H1 (cell line): Measurements from ENCODE around the gene ELOA.

Experiments used
- ATF3 ChIP-seq: IDR thresholded peaks from 2 replicates; pipeline ENCODE4 v1.6.1; 2011; ENCODE audit warnings: low read depth, mild to moderate bottlenecking, low read length; ENCODE audit not compliant: insufficient read depth
- BACH1 ChIP-seq: IDR thresholded peaks from 2 replicates; pipeline ENCODE4 v1.6.1; 2012; ENCODE audit warnings: low read length, improper control_type of control experiment
- BRCA1 ChIP-seq: IDR thresholded peaks from 2 replicates; pipeline ENCODE4 v1.6.1; 2012; ENCODE audit warnings: low read depth, low read length, improper control_type of control experiment
- CEBPB ChIP-seq: IDR thresholded peaks from 2 replicates; pipeline ENCODE4 v1.6.1; 2012; ENCODE audit warnings: low read depth, low read length
- HDAC2 ChIP-seq, 2 experiments: fragments of 300-600 bp in 1 of 2; sonication (generic) in 1 of 2; IDR thresholded peaks; 2 replicates each; pipeline ENCODE4 v1.6.1; 2011 to 2012; ENCODE audit warnings: low read depth in 2 of 2, low read length in 2 of 2, mild to moderate bottlenecking in 2 of 2, moderate library complexity in 2 of 2, borderline replicate concordance in 1 of 2, inconsistent platforms in 1 of 2
- JUN ChIP-seq: IDR thresholded peaks from 2 replicates; pipeline ENCODE4 v1.6.1; 2011; ENCODE audit warnings: low read depth, mild to moderate bottlenecking, improper control_type of control experiment, low read length
- MAFK ChIP-seq: IDR thresholded peaks from 2 replicates; pipeline ENCODE4 v1.6.1; 2012; ENCODE audit warnings: low read depth, mild to moderate bottlenecking, improper control_type of control experiment, low read length
- POLR2A ChIP-seq, 2 experiments: IDR thresholded peaks; 1 replicate in 1 of 2; 2 replicates in 1 of 2; pipeline ENCODE4 v1.6.1; 2011; ENCODE audit warnings: low read depth in 2 of 2, low read length in 2 of 2, mild to moderate bottlenecking in 2 of 2; ENCODE audit errors: control extremely low read depth in 1 of 2
- POLR2AphosphoS5 ChIP-seq: IDR thresholded peaks from 2 replicates; pipeline ENCODE4 v1.6.1; 2011; ENCODE audit warnings: low read depth, low read length
- RAD21 ChIP-seq, 2 experiments: IDR thresholded peaks in 1 of 2; conservative IDR thresholded peaks in 1 of 2; 2 replicates each; pipeline ENCODE4 v1.6.1; 2011; ENCODE audit warnings: low read depth in 2 of 2, low read length in 2 of 2, improper control_type of control experiment in 1 of 2, inconsistent platforms in 1 of 2, mild to moderate bottlenecking in 1 of 2, moderate library complexity in 1 of 2
- RNF2 ChIP-seq: fragments of 200-900, 300-1000 bp; sonication (generic); IDR thresholded peaks from 2 replicates; pipeline ENCODE4 v1.7.1; 2016; ENCODE audit warnings: borderline replicate concordance, low read depth, mild to moderate bottlenecking, antibody characterized with exemption, low read length; ENCODE audit not compliant: poor library complexity, severe bottlenecking; ENCODE audit errors: missing control alignments
- SRF ChIP-seq: IDR thresholded peaks from 2 replicates; pipeline ENCODE4 v1.6.1; 2011; ENCODE audit warnings: mild to moderate bottlenecking, low read depth, low read length, moderate library complexity
- YY1 ChIP-seq: IDR thresholded peaks from 2 replicates; pipeline ENCODE4 v1.6.1; 2011; ENCODE audit warnings: low read depth, mild to moderate bottlenecking, low read length
- TF ChIP-seq, protein P1 (sequence below), 3 experiments: IDR thresholded peaks; 1 replicate in 2 of 3; 2 replicates in 1 of 3; pipeline versions ENCODE4 v1.5.1 to v1.6.1; 2011; ENCODE audit warnings: low read length in 3 of 3, mild to moderate bottlenecking in 3 of 3, inconsistent platforms in 2 of 3, low read depth in 1 of 3, moderate library complexity in 1 of 3; ENCODE audit not compliant: insufficient read depth in 1 of 3; ENCODE audit errors: control extremely low read depth in 1 of 3

GRCh38 chr1:23792151-23792945 lies 49.1 kb downstream of the ELOA start:
- TF ChIP-seq, protein P1, sequence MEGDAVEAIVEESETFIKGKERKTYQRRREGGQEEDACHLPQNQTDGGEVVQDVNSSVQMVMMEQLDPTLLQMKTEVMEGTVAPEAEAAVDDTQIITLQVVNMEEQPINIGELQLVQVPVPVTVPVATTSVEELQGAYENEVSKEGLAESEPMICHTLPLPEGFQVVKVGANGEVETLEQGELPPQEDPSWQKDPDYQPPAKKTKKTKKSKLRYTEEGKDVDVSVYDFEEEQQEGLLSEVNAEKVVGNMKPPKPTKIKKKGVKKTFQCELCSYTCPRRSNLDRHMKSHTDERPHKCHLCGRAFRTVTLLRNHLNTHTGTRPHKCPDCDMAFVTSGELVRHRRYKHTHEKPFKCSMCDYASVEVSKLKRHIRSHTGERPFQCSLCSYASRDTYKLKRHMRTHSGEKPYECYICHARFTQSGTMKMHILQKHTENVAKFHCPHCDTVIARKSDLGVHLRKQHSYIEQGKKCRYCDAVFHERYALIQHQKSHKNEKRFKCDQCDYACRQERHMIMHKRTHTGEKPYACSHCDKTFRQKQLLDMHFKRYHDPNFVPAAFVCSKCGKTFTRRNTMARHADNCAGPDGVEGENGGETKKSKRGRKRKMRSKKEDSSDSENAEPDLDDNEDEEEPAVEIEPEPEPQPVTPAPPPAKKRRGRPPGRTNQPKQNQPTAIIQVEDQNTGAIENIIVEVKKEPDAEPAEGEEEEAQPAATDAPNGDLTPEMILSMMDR (IDR thresholded peaks at IDR 0.05; ENCODE audit: control extremely low read depth in 1 of 3, insufficient read depth in 1 of 3, low read depth in 1 of 3, low read length in 3 of 3) = no peak
- TF ChIP-seq BRCA1 (no peak), POLR2A (IDR thresholded peaks at IDR 0.05; ENCODE audit: control extremely low read depth in 1 of 2, low read depth in 2 of 2, low read length in 2 of 2) (no peak), BACH1 (no peak), SRF (no peak), POLR2AphosphoS5 (no peak), ATF3 (no peak), HDAC2 (IDR thresholded peaks at IDR 0.05; ENCODE audit: borderline replicate concordance in 1 of 2, low read depth in 2 of 2, low read length in 2 of 2) (no peak), RAD21 (IDR thresholded peaks at IDR 0.05 in 1 of 2, conservative IDR thresholded peaks at IDR 0.05 in 1 of 2; ENCODE audit: low read depth in 2 of 2, low read length in 2 of 2) (no peak), RNF2 (no peak), YY1 (no peak), JUN (no peak), CEBPB (no peak), MAFK (no peak)
